Tibial nerve (tissue), 4 donors: Measurements from ENCODE around the gene FOXE1. TPM values are rescaled to one million over a fixed set of nuclear protein-coding genes. Genes with fewer than 3 reads are reported as not detected.

Source experiments
- DNase-seq, 2 donors: peaks; one replicate each; pipeline ENCODE4 v3.0.0-alpha.2; 2019; ENCODE audit warnings: low spot score in 2 of 2
- H3K27ac ChIP-seq, 4 donors: fragments of 200-600 bp; sonication (generic) in 3 of 4; one replicate each; pipeline ENCODE4 v1.5.1; 2017 to 2019; ENCODE audit warnings: mild to moderate bottlenecking in 1 of 4
- H3K27me3 ChIP-seq, 2 donors: fragments of 200-600 bp; sonication (generic) in 1 of 2; one replicate each; pipeline versions ENCODE4 v1.5.1 to v1.6.0; 2017 to 2019
- H3K36me3 ChIP-seq, 3 donors: fragments of 200-600 bp; sonication (generic); one replicate each; pipeline ENCODE4 v1.5.1; 2018 to 2019
- H3K4me1 ChIP-seq, 4 donors: fragments of 200-600 bp; sonication (generic) in 3 of 4; one replicate each; pipeline ENCODE4 v1.5.1; 2017 to 2019
- H3K4me3 ChIP-seq, 4 donors: fragments of 200-600 bp; sonication (generic) in 3 of 4; one replicate each; pipeline ENCODE4 v1.5.1; 2017 to 2019; ENCODE audit warnings: mild to moderate bottlenecking in 1 of 4, moderate library complexity in 1 of 4
- H3K9me3 ChIP-seq, 4 donors: fragments of 200-600 bp; sonication (generic) in 3 of 4; one replicate each; pipeline ENCODE4 v1.5.1; 2017 to 2019
- EP300 ChIP-seq, 2 donors: sonication (generic); formaldehyde crosslinking; IDR thresholded peaks; one replicate each; pipeline ENCODE4 v1.6.1; 2017; ENCODE audit warnings: antibody characterized with exemption in 2 of 2, mild to moderate bottlenecking in 1 of 2
- POLR2A ChIP-seq, 2 donors: fragments of 450-650 bp; IDR thresholded peaks; one replicate each; pipeline ENCODE4 v1.6.1; 2017; ENCODE audit warnings: antibody characterized with exemption in 2 of 2, mild to moderate bottlenecking in 2 of 2, moderate library complexity in 2 of 2
- WGBS, 2 donors: methylation state at CpG; one replicate each; pipeline ENCODE4 v1.1.5; 2018; 5-methylcytosine and 5-hydroxymethylcytosine counted together
- total RNA-seq, 4 donors: library from RNA; depleted of rRNA; stranded (reverse); fragments of >200 nt; gene quantifications; one replicate each; pipeline ENCODE4 v1.1.0, GENCODE V29; 2016
- TF ChIP-seq, protein P1 (sequence below), 5 experiments: fragments of 200-600 bp in 3 of 5; fragments of 450-650 bp in 2 of 5; sonication (generic) in 3 of 5; IDR thresholded peaks; one replicate each; pipeline ENCODE4 v1.5.1; 2016 to 2019; ENCODE audit warnings: antibody characterized with exemption in 5 of 5, mild to moderate bottlenecking in 3 of 5, moderate library complexity in 2 of 5

Gene FOXE1
- total RNA-seq, 4 donors from 2014 or later = not detected

DNA sequence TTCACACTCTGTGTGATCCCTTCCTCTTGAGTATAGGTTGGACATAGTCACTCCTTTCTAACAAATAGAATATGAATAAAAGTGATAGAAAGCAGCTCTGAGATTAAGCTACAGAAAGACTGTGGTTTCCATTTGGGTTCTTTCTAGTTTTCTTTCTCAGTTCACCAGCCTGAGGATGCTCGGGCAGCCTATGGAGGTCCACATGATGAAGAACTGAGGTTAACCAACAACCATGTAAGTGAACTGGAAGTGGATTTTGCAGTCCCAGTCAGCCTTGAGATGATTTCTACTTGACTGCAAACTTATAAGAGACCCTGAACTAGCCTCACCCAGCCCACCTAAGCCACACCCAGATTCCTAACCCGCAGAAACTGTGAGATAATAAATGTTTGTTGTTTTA is 10.1 kb upstream of the FOXE1 start:
- 73 to 76% methylated on average over 2 of the region's 2 CpGs for WGBS, 2 donors
- Histone ChIP-seq H3K9me3 (peaks cover 0 to 2% (median 0%) of the 10 kb centered on the region in 4 donors), H3K36me3 (no peaks in the 10 kb centered on the region), H3K27me3 (peaks cover 0 to 33% of the 10 kb centered on the region in 2 donors), H3K4me3 (no peak overlapping the region), H3K27ac (no peak overlapping the region), H3K4me1 (peaks cover 0 to 5% (median under 1%) of the 10 kb centered on the region in 4 donors)
- TF ChIP-seq, protein P1, sequence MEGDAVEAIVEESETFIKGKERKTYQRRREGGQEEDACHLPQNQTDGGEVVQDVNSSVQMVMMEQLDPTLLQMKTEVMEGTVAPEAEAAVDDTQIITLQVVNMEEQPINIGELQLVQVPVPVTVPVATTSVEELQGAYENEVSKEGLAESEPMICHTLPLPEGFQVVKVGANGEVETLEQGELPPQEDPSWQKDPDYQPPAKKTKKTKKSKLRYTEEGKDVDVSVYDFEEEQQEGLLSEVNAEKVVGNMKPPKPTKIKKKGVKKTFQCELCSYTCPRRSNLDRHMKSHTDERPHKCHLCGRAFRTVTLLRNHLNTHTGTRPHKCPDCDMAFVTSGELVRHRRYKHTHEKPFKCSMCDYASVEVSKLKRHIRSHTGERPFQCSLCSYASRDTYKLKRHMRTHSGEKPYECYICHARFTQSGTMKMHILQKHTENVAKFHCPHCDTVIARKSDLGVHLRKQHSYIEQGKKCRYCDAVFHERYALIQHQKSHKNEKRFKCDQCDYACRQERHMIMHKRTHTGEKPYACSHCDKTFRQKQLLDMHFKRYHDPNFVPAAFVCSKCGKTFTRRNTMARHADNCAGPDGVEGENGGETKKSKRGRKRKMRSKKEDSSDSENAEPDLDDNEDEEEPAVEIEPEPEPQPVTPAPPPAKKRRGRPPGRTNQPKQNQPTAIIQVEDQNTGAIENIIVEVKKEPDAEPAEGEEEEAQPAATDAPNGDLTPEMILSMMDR (IDR thresholded peaks at IDR 0.05) = no peak
- no peak for TF ChIP-seq POLR2A (IDR thresholded peaks at IDR 0.05)
- no peak for TF ChIP-seq EP300 (IDR thresholded peaks at IDR 0.05)
- no peak for DNase-seq

DNA sequence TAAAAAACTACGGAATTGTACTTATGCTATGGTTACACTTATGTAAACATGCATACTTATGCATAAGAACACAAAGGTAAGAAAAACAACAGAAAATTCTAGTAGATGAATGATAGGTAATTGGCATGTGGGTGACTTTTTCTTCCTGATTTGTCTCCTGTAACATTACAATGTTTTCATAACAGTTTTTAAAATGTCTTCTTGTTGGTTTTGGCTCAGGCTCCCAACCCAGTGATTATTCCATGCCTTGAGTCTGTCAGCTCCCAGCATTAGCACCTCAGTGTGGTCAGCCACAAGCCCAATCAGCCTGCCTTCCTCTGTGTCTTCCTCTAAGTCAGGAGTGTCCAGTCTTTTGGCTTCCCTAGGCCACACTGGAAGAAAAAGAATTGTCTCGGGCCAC is 7.9 kb upstream of the FOXE1 start:
- no peak overlapping the region for H3K4me3 ChIP-seq
- TF ChIP-seq EP300 (IDR thresholded peaks at IDR 0.05) (no peak), POLR2A (IDR thresholded peaks at IDR 0.05) (no peak)
- TF ChIP-seq, protein P1 (IDR thresholded peaks at IDR 0.05) = no peak
- no peaks in the 10 kb centered on the region for H3K36me3 ChIP-seq
- no peaks in the 10 kb centered on the region for H3K9me3 ChIP-seq
- no peak overlapping the region for H3K27ac ChIP-seq
- peaks cover 0 to 49% of the 10 kb centered on the region in 2 donors for H3K27me3 ChIP-seq
- no peak for DNase-seq
- peaks cover 0 to 18% (median 9%) of the 10 kb centered on the region in 4 donors for H3K4me1 ChIP-seq
- WGBS, 2 donors = 60 to 61% methylated on average over 2 of the region's 2 CpGs

- Histone ChIP-seq H3K9me3 (no peaks in the 10 kb centered on the region), H3K36me3 (no peaks in the 10 kb centered on the region), H3K4me3 (no peak overlapping the region), H3K27ac (no peak overlapping the region), H3K4me1 (peaks cover 0 to 18% (median 9%) of the 10 kb centered on the region in 4 donors), H3K27me3 (peaks cover 0 to 56% of the 10 kb centered on the region in 2 donors)
- WGBS, 2 donors = 61 to 68% methylated on average over 2 of the region's 2 CpGs
- TF ChIP-seq, protein P1 (IDR thresholded peaks at IDR 0.05) = no peak
- TF ChIP-seq EP300 (IDR thresholded peaks at IDR 0.05) = no peak
- no peak for TF ChIP-seq POLR2A (IDR thresholded peaks at IDR 0.05)
- no peak for DNase-seq
These were observed 7.3 kb upstream of the FOXE1 start for GRCh38 chr9:97845763-97846162.

- Histone ChIP-seq H3K4me1 (peaks cover 0 to 23% (median 9%) of the 10 kb centered on the region in 4 donors), H3K27me3 (peaks cover 0 to 61% of the 10 kb centered on the region in 2 donors), H3K27ac (no peak overlapping the region), H3K4me3 (no peak overlapping the region), H3K9me3 (no peaks in the 10 kb centered on the region), H3K36me3 (no peaks in the 10 kb centered on the region)
- WGBS, 2 donors = 61 to 79% methylated on average over 4 of the region's 4 CpGs
- TF ChIP-seq POLR2A (IDR thresholded peaks at IDR 0.05) = no peak
- TF ChIP-seq, protein P1 (IDR thresholded peaks at IDR 0.05) = no peak
- TF ChIP-seq EP300 (IDR thresholded peaks at IDR 0.05) = no peak
- DNase-seq = no peak
These were observed 6.7 kb upstream of the FOXE1 start for GRCh38 chr9:97846347-97846746.

DNA sequence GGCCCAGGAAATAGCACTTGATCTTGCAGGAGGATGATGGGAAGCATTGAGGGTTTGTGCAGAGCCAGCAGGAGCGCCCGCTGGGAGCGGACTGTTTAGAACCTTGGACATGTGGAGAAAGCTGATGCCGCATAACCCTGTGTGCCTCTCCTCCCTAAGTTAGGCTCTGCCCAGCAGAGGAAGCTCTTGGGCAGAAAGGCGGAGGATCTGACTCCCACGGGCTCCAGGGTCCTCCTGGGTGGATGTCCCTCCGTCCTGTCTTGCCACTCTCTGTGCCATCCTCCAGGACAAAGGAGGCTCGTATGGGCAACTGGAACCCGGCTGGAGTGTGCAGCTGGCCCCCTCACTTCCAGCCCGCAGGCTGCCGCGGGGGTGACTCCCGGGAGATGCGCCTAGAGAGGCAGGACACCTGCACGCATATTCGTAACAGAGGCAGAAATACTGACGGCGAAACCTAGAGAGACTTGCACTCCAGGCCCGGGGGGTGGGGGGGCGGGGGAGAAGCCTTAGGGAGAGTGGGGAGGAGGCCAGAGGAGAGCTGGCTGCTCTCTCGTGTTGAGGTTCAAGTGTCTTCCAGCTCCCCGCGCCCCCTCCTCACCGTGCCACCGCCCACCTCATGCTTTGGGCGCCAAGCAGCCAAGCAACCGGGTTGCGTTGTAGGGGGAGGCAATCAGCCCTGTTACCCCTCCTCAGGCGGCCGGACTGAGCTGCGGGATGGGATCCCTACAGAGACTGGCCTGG is 5.4 kb upstream of the FOXE1 start:
- no peak for DNase-seq
- H3K4me1 ChIP-seq = peaks cover 0 to 36% (median 16%) of the 10 kb centered on the region in 4 donors
- no peak overlapping the region for H3K4me3 ChIP-seq
- H3K36me3 ChIP-seq = no peaks in the 10 kb centered on the region
- H3K27ac ChIP-seq = no peak overlapping the region
- H3K9me3 ChIP-seq = no peaks in the 10 kb centered on the region
- TF ChIP-seq, protein P1 (IDR thresholded peaks at IDR 0.05) = no peak
- no peak for TF ChIP-seq EP300 (IDR thresholded peaks at IDR 0.05)
- no peak for TF ChIP-seq POLR2A (IDR thresholded peaks at IDR 0.05)
- 3 to 7% methylated on average over 23 to 26 of the region's 31 CpGs for WGBS, 2 donors
- H3K27me3 ChIP-seq = peaks cover 0 to 74% of the 10 kb centered on the region in 2 donors
